Ectodermal cell (in vitro differentiated cells): ENCODE measurements around the gene NRG3.
"Not testable (repeated sequence)": the region's sequence is repeated elsewhere in the genome, so short reads cannot be mapped to it uniquely, and the experiment has no call there.

Experiments
- H3K27ac ChIP-seq: 2 replicates; pipeline ENCODE4 v1.7.0; 2013; ENCODE audit warnings: mild to moderate bottlenecking, low read depth, low read length; ENCODE audit not compliant: insufficient read depth, poor library complexity, severe bottlenecking
- H3K27me3 ChIP-seq: 2 replicates; pipeline ENCODE4 v1.7.0; 2013; ENCODE audit warnings: mild to moderate bottlenecking, low read length; ENCODE audit not compliant: insufficient read depth, control insufficient read depth, poor library complexity, severe bottlenecking
- H3K36me3 ChIP-seq: one replicate; pipeline ENCODE4 v1.7.0; 2013; ENCODE audit warnings: low read length; ENCODE audit not compliant: control insufficient read depth, insufficient read depth
- H3K4me1 ChIP-seq: one replicate; pipeline ENCODE4 v1.7.0; 2013; ENCODE audit warnings: low read length; ENCODE audit not compliant: control insufficient read depth, insufficient read depth
- H3K4me3 ChIP-seq: 2 replicates; pipeline ENCODE4 v1.7.0; 2013; ENCODE audit warnings: low read depth, low read length, control low read depth; ENCODE audit not compliant: insufficient read depth
- H3K9me3 ChIP-seq: 2 replicates; pipeline ENCODE4 v1.7.0; 2013; ENCODE audit warnings: mild to moderate bottlenecking, low read length, moderate library complexity; ENCODE audit not compliant: control insufficient read depth
- WGBS, 2 experiments: methylation state at CpG; one replicate each; pipeline ENCODE4 v1.1.7; 2013; ENCODE audit warnings: missing lambda C conversion rate in 2 of 2; 5-methylcytosine and 5-hydroxymethylcytosine counted together

Gene NRG3

DNA sequence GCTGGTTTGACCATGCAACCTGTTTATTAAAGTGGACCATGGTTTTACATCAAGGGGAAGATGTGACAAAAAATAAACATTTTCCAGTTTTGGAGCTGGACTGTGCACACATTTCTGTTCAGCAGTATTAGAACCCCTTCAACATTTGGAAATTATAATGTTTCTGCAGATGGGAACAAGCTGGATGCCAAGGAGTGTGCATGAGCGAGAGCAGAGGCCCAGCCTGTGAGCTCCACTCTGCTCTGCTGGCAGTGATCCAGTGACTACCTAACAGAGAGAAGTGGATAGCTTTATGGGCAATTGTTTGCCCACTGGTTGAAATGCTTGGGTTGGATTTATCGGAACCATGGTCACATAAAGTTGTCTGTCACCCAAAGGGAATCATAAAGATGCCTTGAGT, 456.7 kb downstream of the NRG3 start:
- no peak overlapping the region for H3K4me3 ChIP-seq
- H3K4me1 ChIP-seq, result no peaks in the 10 kb centered on the region
- WGBS, 2 experiments, result 94 to 97% methylated on average over 2 of the region's 2 CpGs
- no peaks in the 10 kb centered on the region for H3K27me3 ChIP-seq
- H3K36me3 ChIP-seq, result no peaks in the 10 kb centered on the region
- H3K27ac ChIP-seq, result no peak overlapping the region
- H3K9me3 ChIP-seq, result no peaks in the 10 kb centered on the region

DNA sequence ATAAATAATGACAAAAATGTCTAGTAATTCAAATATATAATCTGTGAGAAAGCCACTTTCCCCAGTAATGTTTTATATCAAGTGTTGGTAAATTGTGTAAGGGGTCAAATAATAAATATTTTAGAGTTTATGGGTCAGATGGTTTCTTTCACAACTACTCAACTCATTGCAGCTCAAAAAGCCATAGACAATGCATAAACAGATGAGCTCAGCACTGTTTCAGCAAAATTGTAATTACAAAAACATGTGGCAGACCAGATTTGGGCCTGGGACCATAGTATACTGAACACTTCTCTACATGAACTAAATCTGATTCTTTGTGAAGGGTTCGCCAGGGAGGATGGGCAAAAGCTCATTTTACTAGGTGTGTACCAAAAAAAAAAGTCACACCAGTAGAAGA, 460.8 kb downstream of the NRG3 start:
- H3K9me3 ChIP-seq, result no peaks in the 10 kb centered on the region
- H3K27ac ChIP-seq, result no peak overlapping the region
- no peaks in the 10 kb centered on the region for H3K27me3 ChIP-seq
- no peaks in the 10 kb centered on the region for H3K4me1 ChIP-seq
- no peaks in the 10 kb centered on the region for H3K36me3 ChIP-seq
- WGBS, 2 experiments, result 89 to 100% methylated on average over 1 of the region's 1 CpG
- H3K4me3 ChIP-seq, result no peak overlapping the region

DNA sequence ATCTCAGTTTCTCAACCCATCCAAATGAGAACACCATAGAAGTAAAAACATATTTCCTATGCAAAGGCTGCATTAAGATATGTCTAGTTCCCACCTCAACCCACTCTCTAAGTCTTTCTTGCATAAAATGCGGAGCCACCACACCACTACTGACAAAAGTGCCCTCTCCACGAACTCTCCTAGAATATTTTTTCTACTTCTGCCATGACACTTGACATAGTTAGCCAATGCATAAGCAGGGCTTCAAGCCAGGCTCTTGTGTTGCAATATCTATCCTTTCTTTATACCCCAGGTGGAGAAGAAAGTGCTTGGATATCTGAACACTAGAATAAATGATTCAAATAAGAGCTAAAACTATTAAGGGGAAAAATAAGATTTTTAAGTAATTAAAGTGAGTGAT, 465.2 kb downstream of the NRG3 start:
- WGBS, 2 experiments, result 90 to 96% methylated on average over 2 of the region's 2 CpGs
- no peaks in the 10 kb centered on the region for H3K9me3 ChIP-seq
- H3K36me3 ChIP-seq, result no peaks in the 10 kb centered on the region
- H3K4me3 ChIP-seq, result no peak overlapping the region
- no peak overlapping the region for H3K27ac ChIP-seq
- no peaks in the 10 kb centered on the region for H3K4me1 ChIP-seq
- H3K27me3 ChIP-seq, result no peaks in the 10 kb centered on the region

DNA sequence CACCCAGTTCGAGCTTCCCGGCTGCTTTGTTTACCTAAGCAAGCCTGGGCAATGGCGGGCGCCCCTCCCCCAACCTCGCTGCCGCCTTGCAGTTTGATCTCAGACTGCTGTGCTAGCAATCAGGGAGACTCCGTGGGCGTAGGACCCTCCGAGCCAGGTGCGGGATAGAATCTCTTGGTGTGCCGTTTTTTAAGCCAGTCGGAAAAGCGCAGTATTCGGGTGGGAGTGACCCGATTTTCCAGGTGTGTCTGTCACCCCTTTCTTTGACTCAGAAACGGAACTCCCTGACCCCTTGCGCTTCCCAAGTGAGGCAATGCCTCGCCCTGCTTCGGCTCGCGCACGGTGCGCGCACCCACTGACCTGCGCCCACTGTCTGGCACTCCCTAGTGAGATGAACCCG, 474.6 kb downstream of the NRG3 start:
- not testable (repeated sequence) for H3K4me3 ChIP-seq, H3K9me3 ChIP-seq, H3K36me3 ChIP-seq, H3K27ac ChIP-seq, H3K4me1 ChIP-seq, H3K27me3 ChIP-seq
- 73 to 78% methylated on average over 24 of the region's 26 CpGs for whole genome bisulfite sequencing, 2 experiments

DNA sequence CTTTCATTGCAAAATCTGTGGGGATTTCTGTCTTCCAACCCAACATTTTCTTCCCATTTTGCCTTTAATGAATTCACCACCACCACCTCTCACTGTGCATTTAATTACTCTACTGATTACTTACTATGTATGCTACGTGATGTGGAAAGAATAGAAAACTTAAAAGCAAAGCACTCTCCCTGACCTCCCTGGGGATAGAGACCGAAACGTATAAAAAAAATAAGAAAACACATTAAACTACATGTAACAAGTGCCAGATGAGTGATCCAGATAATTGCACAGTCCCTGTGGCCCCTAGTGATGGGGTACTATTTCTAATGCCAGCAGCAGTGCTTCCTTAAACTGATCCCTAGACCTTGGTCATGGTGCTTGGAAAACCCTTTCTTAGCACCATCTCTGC, 478.4 kb downstream of the NRG3 start:
- H3K36me3 ChIP-seq, result no peaks in the 10 kb centered on the region
- peaks cover 7% of the 10 kb centered on the region for H3K4me1 ChIP-seq
- H3K4me3 ChIP-seq, result no peak overlapping the region
- no peaks in the 10 kb centered on the region for H3K27me3 ChIP-seq
- 89 to 100% methylated on average over 2 of the region's 3 CpGs for WGBS, 2 experiments
- H3K27ac ChIP-seq, result no peak overlapping the region
- no peaks in the 10 kb centered on the region for H3K9me3 ChIP-seq

DNA sequence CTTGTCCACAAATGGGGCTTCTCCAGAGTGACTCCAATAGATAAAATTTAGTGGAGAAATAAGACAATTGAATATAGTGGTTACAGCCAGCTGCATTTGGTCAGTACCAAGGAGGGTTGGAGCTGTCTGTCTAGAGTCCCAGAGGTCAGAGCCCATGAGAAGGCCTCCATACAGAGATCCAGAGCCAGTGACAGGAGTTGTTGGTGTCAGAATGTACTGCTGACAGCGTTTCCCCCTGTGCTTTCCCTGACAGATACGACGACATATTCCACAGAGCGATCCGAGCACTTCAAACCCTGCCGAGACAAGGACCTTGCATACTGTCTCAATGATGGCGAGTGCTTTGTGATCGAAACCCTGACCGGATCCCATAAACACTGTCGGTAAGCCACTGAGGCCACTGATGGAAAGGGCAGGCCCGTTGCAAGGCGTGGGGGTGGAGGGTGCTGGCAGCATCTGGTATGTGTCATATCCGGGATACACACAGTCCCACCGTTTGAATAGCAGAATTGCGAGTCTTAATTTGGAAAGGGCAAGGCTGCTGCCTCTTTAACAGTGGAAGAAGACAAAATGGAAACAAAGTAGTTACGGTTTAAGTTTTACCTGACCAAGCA, 483.6 kb downstream of the NRG3 start:
- WGBS, 2 experiments, result 93 to 95% methylated on average over 16 of the region's 16 CpGs
- H3K27me3 ChIP-seq, result no peaks in the 10 kb centered on the region
- peaks cover 7% of the 10 kb centered on the region for H3K4me1 ChIP-seq
- no peaks in the 10 kb centered on the region for H3K36me3 ChIP-seq
- no peaks in the 10 kb centered on the region for H3K9me3 ChIP-seq
- no peak overlapping the region for H3K4me3 ChIP-seq
- H3K27ac ChIP-seq, result no peak overlapping the region

DNA sequence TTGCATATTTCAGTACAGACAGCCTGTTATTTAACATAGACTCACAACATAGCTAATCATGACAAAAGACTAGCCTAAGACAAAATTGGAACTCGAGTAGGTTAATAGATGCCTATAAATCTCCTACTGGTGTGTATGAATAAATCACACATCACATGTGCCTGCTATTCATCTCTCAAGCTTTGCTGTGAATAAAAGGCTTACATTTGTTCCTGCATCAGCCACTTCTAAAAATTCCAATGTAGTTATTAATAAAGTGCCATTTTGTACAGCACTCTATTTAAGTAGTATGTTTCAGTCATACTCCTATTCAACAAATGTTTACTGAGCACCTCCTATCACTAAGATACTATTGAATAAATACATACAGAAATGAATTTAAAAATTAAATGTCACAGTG, 486.3 kb downstream of the NRG3 start:
- Histone ChIP-seq H3K27me3 (no peaks in the 10 kb centered on the region), H3K27ac (no peak overlapping the region), H3K4me1 (peaks cover 7% of the 10 kb centered on the region), H3K36me3 (no peaks in the 10 kb centered on the region), H3K4me3 (no peak overlapping the region), H3K9me3 (no peaks in the 10 kb centered on the region)
- WGBS, 2 experiments, result 100% methylated on average over 1 of the region's 1 CpG; no CpG with 5 or more reads in 1 of the 2 experiments

DNA sequence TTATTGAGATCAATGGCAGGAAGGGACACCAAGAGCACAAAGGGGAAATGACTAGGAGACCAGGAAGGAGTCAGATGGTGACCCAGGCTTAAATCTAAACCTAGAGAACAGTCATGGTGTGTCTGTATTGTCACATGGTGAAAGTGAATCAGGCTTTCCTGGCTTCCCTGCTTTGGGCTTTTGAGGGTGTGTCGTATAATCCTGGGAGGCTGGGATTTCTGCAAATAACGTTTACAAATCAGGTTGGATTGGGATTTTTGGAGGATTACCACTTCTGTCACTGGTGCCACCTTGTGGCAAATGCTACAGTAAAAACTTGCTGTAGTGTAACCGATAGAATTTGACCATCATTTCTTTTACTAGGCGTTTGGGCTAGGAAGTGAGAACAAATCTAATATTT, 502.6 kb downstream of the NRG3 start:
- H3K4me1 ChIP-seq, result no peaks in the 10 kb centered on the region
- no peaks in the 10 kb centered on the region for H3K27me3 ChIP-seq
- no peaks in the 10 kb centered on the region for H3K36me3 ChIP-seq
- whole genome bisulfite sequencing, 2 experiments, result 59 to 62% methylated on average over 4 of the region's 4 CpGs
- H3K4me3 ChIP-seq, result no peak overlapping the region
- no peaks in the 10 kb centered on the region for H3K9me3 ChIP-seq
- H3K27ac ChIP-seq, result no peak overlapping the region

DNA sequence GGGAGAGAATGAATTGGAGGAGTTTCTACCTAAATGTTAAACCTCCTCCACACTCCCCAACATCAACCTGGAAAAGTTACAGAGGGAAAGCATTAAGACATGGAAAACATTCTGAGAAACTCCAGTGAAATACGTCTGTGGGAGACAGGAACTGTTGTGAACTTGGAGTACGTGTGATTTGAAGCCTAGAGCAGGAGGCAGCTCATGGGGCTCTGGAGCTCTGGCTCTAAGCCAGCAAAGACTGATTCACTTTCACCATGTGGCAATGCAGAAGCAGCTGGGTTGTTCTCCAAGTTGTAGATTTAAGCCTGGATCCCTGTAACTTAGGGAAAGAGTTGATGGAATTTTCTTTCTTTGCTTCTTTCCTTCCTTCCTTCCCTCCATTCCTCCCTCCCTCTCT, 503.2 kb downstream of the NRG3 start:
- Histone ChIP-seq H3K4me1 (no peaks in the 10 kb centered on the region), H3K36me3 (no peaks in the 10 kb centered on the region), H3K27me3 (no peaks in the 10 kb centered on the region), H3K27ac (no peak overlapping the region), H3K9me3 (no peaks in the 10 kb centered on the region), H3K4me3 (no peak overlapping the region)
- 89 to 94% methylated on average over 2 of the region's 2 CpGs for WGBS, 2 experiments

DNA sequence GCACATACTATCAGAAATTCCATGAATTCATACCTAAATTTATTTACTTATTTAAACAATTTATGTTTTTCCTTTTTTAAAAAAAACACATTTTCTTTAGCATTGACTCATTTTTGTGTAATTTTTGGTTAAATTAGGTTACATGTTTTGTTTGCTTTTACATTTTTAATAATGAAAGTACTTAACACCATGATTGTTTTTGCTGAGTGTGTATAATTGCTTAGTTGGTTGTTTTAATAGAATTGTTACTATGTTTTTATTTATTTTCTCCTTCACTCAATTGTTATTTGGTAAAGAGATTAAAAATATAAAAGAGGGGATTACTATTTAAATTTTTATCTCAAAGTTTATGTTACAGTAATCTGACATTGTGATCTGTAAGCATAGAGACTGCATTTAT, 508.4 kb downstream of the NRG3 start:
- Histone ChIP-seq H3K27ac (no peak overlapping the region), H3K4me1 (no peaks in the 10 kb centered on the region), H3K4me3 (no peak overlapping the region)

More for the DNA sequence above, 508.4 kb downstream of the NRG3 start:
- Histone ChIP-seq H3K9me3 (no peaks in the 10 kb centered on the region), H3K27me3 (no peaks in the 10 kb centered on the region), H3K36me3 (no peaks in the 10 kb centered on the region)
